AG09309 (cell line): ENCODE data around the gene PLEKHA1.

Experiments
- DNase-seq: peaks from one replicate; pipeline ENCODE4 v3.0.0-alpha.2; 2010; ENCODE audit warnings: low read depth
- H3K4me3 ChIP-seq: 2 replicates; pipeline ENCODE4 v1.5.1; 2011; ENCODE audit warnings: mild to moderate bottlenecking, low read depth, low read length, moderate library complexity; ENCODE audit not compliant: control insufficient read depth
- TF ChIP-seq, protein P1 (sequence below): IDR thresholded peaks from 2 replicates; pipeline ENCODE4 v1.5.1; 2011; ENCODE audit warnings: mild to moderate bottlenecking, low read depth, low read length, inconsistent platforms; ENCODE audit not compliant: insufficient read depth, control insufficient read depth; ENCODE audit errors: missing control alignments

PLEKHA1 gene

GRCh38 chr10:122338609-122339441 lies 35.7 kb upstream of the PLEKHA1 start:
- TF ChIP-seq, protein P1, sequence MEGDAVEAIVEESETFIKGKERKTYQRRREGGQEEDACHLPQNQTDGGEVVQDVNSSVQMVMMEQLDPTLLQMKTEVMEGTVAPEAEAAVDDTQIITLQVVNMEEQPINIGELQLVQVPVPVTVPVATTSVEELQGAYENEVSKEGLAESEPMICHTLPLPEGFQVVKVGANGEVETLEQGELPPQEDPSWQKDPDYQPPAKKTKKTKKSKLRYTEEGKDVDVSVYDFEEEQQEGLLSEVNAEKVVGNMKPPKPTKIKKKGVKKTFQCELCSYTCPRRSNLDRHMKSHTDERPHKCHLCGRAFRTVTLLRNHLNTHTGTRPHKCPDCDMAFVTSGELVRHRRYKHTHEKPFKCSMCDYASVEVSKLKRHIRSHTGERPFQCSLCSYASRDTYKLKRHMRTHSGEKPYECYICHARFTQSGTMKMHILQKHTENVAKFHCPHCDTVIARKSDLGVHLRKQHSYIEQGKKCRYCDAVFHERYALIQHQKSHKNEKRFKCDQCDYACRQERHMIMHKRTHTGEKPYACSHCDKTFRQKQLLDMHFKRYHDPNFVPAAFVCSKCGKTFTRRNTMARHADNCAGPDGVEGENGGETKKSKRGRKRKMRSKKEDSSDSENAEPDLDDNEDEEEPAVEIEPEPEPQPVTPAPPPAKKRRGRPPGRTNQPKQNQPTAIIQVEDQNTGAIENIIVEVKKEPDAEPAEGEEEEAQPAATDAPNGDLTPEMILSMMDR = no peak
- no peak overlapping the region for H3K4me3 ChIP-seq
- no peak for DNase-seq

DNA sequence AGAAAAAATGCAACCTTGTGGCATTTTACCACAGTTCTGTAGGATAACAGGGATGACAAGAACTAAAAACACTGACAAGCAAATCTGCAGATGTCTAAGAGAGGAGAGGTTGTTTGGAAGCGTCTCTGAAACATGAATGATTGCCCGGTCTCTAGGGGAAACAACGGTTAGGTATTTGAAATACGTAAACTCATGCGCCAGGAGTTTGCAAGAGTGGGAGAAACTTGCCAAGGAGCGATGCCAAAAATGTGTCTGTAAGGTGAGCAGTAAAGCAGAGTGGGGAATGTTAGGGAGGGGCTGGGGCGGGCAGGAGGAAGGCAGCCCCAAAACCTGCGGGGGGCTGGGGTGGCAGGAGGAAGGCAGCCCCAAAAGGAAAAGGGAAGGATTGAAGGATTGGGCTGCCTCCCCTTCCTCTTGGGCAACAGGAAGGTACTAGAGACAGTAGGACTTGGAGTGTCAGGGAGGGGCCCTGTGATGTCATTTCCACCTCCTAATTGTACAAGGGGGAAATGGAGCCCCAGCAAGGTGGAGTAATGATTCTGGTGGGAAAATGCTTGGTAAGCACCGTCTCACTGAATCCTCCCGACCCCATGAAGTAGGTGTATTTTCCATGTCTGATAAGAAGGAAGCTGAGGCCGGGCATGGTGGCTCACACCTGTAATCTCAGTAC lies 33.2 kb upstream of the PLEKHA1 start:
- TF ChIP-seq, protein P1 = no peak
- DNase-seq = no peak
- H3K4me3 ChIP-seq = no peak overlapping the region

- DNase-seq = peak; percentile 50
- H3K4me3 ChIP-seq = no peak overlapping the region
- TF ChIP-seq, protein P1 = peak; percentile 76
These were observed 32.0 kb upstream of the PLEKHA1 start for GRCh38 chr10:122342293-122343134.

DNA sequence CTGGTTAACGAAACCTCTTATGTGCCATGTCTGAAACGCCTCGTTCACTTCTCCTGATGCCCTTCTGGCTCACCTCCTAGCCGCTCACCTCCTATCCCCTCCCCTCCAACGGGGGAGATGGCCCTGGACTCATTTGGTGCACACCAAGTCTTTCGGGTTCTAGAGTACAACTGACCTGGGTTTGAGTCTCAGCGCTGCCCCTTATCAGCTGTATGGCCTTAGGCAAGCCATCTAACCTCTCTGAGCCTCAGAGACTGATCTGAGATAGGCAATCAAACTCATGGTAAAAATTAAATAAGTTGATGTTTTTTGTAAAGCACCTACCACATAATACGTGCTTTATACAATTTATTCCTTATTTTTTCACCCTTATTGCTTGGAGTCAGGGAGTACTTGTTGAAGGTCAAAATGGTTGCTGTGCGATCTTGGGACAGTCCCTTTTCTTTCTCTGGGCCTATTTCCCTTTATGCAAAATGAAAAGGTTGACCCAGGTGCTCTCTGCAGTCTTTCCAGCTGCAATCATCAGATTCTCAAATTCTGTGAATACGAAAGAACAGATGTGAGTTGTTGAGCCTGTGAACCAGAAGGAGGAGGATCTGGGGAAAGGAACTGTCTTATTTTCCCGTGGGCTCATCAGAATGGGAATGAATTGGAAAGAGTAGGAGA lies 31.2 kb upstream of the PLEKHA1 start:
- H3K4me3 ChIP-seq = no peak overlapping the region
- TF ChIP-seq, protein P1 = no peak
- no peak for DNase-seq

DNA sequence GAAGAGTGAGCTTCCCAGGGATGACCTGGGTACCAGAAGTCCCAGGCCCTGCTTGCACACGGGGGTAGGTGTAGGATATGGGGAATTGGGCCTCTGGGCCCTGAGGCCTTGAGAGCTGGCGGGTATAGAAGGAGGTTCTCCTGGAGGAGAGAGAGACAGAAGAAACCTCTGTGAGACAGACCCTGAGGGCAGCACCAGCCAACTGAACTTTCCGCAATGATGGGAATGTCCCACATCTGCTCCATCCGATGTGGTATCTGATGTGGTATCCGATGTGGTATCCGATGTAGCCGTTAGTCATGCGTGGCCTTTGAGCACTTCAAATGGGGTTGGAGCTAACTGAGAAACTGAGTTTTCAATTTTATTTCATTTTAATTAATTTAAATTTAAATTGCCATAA lies 30.6 kb upstream of the PLEKHA1 start:
- no peak overlapping the region for H3K4me3 ChIP-seq
- DNase-seq = no peak
- TF ChIP-seq, protein P1 = no peak

DNA sequence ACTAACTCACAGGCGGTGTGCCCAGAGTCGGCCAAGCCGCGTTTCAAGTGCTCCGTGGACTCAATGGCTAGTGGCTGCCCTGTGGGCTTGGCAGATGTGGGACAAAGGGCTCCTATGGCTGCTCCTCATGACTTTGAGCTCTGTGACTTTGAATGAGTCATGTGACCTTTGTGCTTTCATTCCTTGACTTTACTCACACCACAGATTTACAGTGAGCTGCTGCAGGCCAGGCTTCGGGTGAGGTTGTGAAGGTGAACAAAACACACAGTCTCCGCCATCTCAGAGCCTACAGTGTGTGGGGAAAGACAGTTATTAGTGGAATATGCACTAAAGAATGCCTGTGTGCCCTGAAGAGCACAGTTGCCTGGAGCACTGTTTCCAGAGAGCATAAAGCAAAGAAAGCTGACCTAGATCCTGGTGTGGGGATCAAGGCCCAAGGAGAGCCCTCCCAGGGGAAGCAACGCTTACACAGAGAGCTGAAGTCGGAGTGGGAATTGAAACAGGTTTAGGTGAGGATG lies 29.7 kb upstream of the PLEKHA1 start:
- no peak overlapping the region for H3K4me3 ChIP-seq
- TF ChIP-seq, protein P1 = no peak
- no peak for DNase-seq
